ENCODE data around the gene SV2B. TPM values are rescaled to one million over a fixed set of nuclear protein-coding genes. Genes with fewer than 3 reads are reported as not detected.

Gene SV2B
- total RNA-seq, 1 experiment from 2014 or later = not detected

GRCh38 chr15:91142106-91142744 lies 42.2 kb downstream of the SV2B start:
- H3K4me1 ChIP-seq (ENCODE audit: insufficient read depth, low read length) = no peaks in the 10 kb centered on the region
- no peaks in the 10 kb centered on the region for H3K79me2 ChIP-seq (ENCODE audit: insufficient read depth, low read length)
- TF ChIP-seq CTCF (conservative IDR thresholded peaks at IDR 0.05) = peak; percentile 67
- Mint-ChIP-seq H3K27ac (no peak overlapping the region; a peak in 1 of 7 replicates), H3K4me1 (peaks cover 0 to 5% of the 10 kb centered on the region in 2 experiments; a peak in 2 of 4 replicates), H3K36me3 (ENCODE audit: insufficient read depth in 1 of 3, low read depth in 3 of 3) (no peaks in the 10 kb centered on the region), H3K9me3 (no peaks in the 10 kb centered on the region; a peak in 1 of 5 replicates), H3K27me3 (ENCODE audit: low read depth) (peaks cover 21% of the 10 kb centered on the region), H3K4me3 (no peak overlapping the region)
- H4K5ac ChIP-seq (ENCODE audit: insufficient read length, low read depth, low read length) = no peak overlapping the region
- H3K9me3 ChIP-seq (ENCODE audit: control insufficient read depth, low read depth, low read length) = no peaks in the 10 kb centered on the region
- H4K20me1 ChIP-seq (ENCODE audit: control insufficient read depth, insufficient read depth, insufficient read length) = no peaks in the 10 kb centered on the region
- no peak overlapping the region for H3K9ac ChIP-seq (ENCODE audit: extremely low read depth, insufficient read length, low read length)
- DNase-seq = no peak
- H3K23me2 ChIP-seq (ENCODE audit: insufficient read length, low read depth, low read length, poor library complexity, severe bottlenecking) = no peaks in the 10 kb centered on the region
- no peak overlapping the region for H3K56ac ChIP-seq (ENCODE audit: insufficient read length, low read depth, low read length)
- no CpG with 5 or more reads among the region's 1 CpG for WGBS (ENCODE audit: extremely low coverage, insufficient read length, low lambda C conversion rate)
- H2AK5ac ChIP-seq (ENCODE audit: insufficient read length, low read length) = no peak overlapping the region
- no peaks in the 10 kb centered on the region for H3K79me1 ChIP-seq (ENCODE audit: insufficient read depth, low read depth, low read length, poor library complexity, severe bottlenecking)
- no peak overlapping the region for H3K4me2 ChIP-seq (ENCODE audit: insufficient read depth, insufficient read length, low read length)
- no peak overlapping the region for H3K27ac ChIP-seq (ENCODE audit: insufficient read length, low read depth, low read length)
- no peak overlapping the region for H2BK5ac ChIP-seq (ENCODE audit: insufficient read length, low read length)
- no peak overlapping the region for H2BK120ac ChIP-seq (ENCODE audit: low read depth, low read length, poor library complexity, severe bottlenecking)
- no peak overlapping the region for H2BK15ac ChIP-seq (ENCODE audit: low read depth, low read length)
- H2AFZ ChIP-seq (ENCODE audit: low read length) = no peak overlapping the region
- H4K91ac ChIP-seq (ENCODE audit: insufficient read length, low read depth, low read length) = no peak overlapping the region
- H3K14ac ChIP-seq (ENCODE audit: insufficient read depth, low read length) = no peak overlapping the region
- no peak overlapping the region for H3T11ph ChIP-seq (ENCODE audit: low read length)
- no peak overlapping the region for H3K23ac ChIP-seq (ENCODE audit: insufficient read length, low read depth, low read length)
- H3K18ac ChIP-seq (ENCODE audit: insufficient read length, low read depth, low read length) = no peak overlapping the region
- no peak overlapping the region for H2BK20ac ChIP-seq (ENCODE audit: low read depth, low read length, poor library complexity, severe bottlenecking)
- no peaks in the 10 kb centered on the region for H3K27me3 ChIP-seq (ENCODE audit: insufficient read depth, low read length)
- no peak overlapping the region for H3K4ac ChIP-seq (ENCODE audit: low read depth, low read length)
- H4K8ac ChIP-seq (replicated peaks; ENCODE audit: insufficient read length, low read depth, low read length) = no peak overlapping the region
- H2BK12ac ChIP-seq (ENCODE audit: insufficient read length, low read depth, low read length) = no peak overlapping the region

All from H9 (cell line).